Fibroblast of skin of abdomen (primary cell): ENCODE data around the gene SLC22A23.
A peak's percentile ranks its signal among the peaks of the same experiment; 100 is the strongest.

Experiments
- DNase-seq: peaks from one replicate; pipeline ENCODE4 v3.0.0-alpha.2; 2013

Gene SLC22A23

GRCh38 chr6:3281631-3282475 lies 175.0 kb downstream of the SLC22A23 start:
- DNase-seq = peak; percentile 93

- DNase-seq = peak; percentile 17
Measured at GRCh38 chr6:3280866-3281465, 175.9 kb downstream of the SLC22A23 start.

- DNase-seq = no peak
Measured at GRCh38 chr6:3280091-3280490, 176.8 kb downstream of the SLC22A23 start.

GRCh38 chr6:3278691-3279090 lies 178.2 kb downstream of the SLC22A23 start:
- no peak for DNase-seq

GRCh38 chr6:3277851-3278416 lies 178.9 kb downstream of the SLC22A23 start:
- no peak for DNase-seq

- no peak for DNase-seq
Measured at GRCh38 chr6:3277251-3277650, 179.6 kb downstream of the SLC22A23 start.

GRCh38 chr6:3276174-3277167 lies 180.4 kb downstream of the SLC22A23 start:
- no peak for DNase-seq

- DNase-seq = no peak
Measured at GRCh38 chr6:3273707-3274521, 182.9 kb downstream of the SLC22A23 start.

GRCh38 chr6:3272911-3273547 lies 183.8 kb downstream of the SLC22A23 start:
- no peak for DNase-seq

GRCh38 chr6:3271756-3272155 lies 185.1 kb downstream of the SLC22A23 start:
- no peak for DNase-seq

- no peak for DNase-seq
Measured at GRCh38 chr6:3270258-3270657, 186.6 kb downstream of the SLC22A23 start.

GRCh38 chr6:3269281-3269975 lies 187.4 kb downstream of the SLC22A23 start:
- DNase-seq = no peak

GRCh38 chr6:3268680-3269079 lies 188.2 kb downstream of the SLC22A23 start:
- DNase-seq = no peak

GRCh38 chr6:3267162-3267561 lies 189.7 kb downstream of the SLC22A23 start:
- DNase-seq = no peak

GRCh38 chr6:3266170-3266569 lies 190.7 kb downstream of the SLC22A23 start:
- no peak for DNase-seq

GRCh38 chr6:3265671-3266070 lies 191.2 kb downstream of the SLC22A23 start:
- no peak for DNase-seq

GRCh38 chr6:3264356-3264755 lies 192.5 kb downstream of the SLC22A23 start:
- DNase-seq = no peak

- no peak for DNase-seq
Measured at GRCh38 chr6:3263096-3263495, 193.8 kb downstream of the SLC22A23 start.

- no peak for DNase-seq
Measured at GRCh38 chr6:3261921-3262320, 194.9 kb downstream of the SLC22A23 start.

GRCh38 chr6:3261518-3261820 lies 195.4 kb downstream of the SLC22A23 start:
- DNase-seq = no peak
